Forelimb muscle (tissue), 1 donor: ENCODE data around the gene FASTKD2. TPM values are rescaled to one million over a fixed set of nuclear protein-coding genes. Genes with fewer than 3 reads are reported as not detected.
A peak's percentile ranks its signal among the peaks of the same experiment; 100 is the strongest.

ENCODE experiments used
- DNase-seq: peaks from one replicate; pipeline ENCODE4 v3.0.0-alpha.2; 2013; ENCODE audit warnings: low read depth
- polyA plus RNA-seq: library from polyadenylated mRNA; unstranded; fragments of 120-200 nt; gene quantifications from one replicate; pipeline ENCODE4 v1.2.1, GENCODE V29; 2013; ENCODE audit not compliant: insufficient read length

Gene FASTKD2
- 23.7 TPM for polyA plus RNA-seq

DNA sequence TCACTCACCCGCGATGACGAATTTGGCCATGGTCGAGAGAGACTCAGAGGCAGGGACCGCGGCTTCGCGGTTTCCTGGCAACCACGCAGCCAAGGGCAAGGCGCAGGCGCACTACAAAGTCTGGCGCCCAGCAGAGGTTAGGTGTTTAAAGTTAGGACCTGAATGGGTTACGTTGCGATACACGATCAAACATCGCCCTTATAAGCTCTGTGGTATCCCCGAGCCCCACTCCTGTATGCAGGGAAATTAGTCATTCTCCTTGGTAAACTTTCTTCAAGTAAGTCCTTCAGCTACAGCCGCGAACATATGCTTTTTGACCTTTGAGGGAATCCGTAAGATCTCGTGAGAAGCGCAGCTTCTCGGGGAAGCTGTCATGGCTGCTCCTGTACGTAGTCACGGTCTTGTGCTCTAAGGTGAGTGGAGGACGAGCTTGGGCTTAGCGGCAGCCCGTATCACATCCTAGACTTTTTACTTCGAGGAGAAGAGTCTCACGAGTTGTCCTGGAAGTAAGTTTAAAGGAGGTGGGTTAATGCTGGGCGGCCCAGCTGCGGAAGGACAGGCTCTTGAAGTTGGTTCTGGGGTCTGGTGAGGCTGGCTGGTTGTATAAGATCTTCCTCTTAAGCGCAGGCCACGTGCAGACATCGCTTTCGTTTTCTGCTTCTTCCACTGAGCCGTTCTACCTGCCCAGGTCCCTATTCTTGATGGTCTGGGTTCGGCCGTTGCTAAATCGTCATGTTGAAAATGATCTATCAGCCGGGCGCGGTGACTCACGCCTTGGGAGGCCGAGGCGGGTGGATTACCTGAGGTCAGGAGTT lies at the start of gene FASTKD2, which contains the start of gene MDH1B:
Gene FASTKD2, plus strand, starts transcription at position 365 of the 815 bp plus-strand sequence. CDS start 1,088 bp downstream, outside the sequence.
Gene MDH1B, minus strand, starts transcription at position 87 of the 815 bp plus-strand sequence. Its CDS starts 57 bp downstream, at position 30.
- DNase-seq = peak; percentile 97

DNA sequence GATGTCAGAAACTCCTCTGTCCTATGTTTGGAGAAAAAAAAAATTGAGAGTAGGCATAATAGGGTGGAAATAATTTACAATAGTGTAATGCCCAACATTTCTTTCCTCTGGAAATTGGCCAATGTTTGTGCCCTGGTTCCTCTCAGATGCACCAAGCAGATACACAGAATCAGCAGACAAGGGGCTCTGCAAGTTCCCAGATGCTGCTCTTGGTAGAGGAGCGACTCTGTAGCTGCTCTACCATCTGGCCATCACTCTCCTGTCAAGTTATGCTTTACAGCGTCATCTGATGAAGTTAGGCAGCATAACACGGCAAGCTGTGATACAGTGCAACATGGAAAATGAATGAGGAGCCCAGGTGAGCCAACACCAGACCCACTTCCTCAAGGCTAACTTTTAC lies 48.8 kb upstream of the FASTKD2 start:
- no peak for DNase-seq

DNA sequence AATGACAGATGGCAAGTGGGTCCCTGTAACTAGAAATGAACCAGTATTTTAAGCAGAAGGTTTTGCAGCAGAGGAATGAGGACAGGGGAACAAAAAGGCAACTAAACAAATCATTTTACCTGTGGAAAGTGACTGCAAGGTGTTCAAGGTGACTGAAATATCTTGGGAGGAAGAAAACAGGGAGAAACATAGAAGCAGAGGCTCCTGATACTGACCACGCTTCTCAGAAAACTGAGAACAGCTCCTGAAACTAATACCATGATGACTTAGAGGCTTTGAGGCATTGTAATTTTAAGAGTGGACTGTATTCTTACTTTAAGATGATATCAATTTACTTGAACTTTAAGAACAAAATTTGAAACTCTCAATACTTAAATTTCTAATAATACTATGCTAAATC lies 47.1 kb upstream of the FASTKD2 start, which contains the start of gene DYTN:
Gene DYTN, minus strand, starts transcription at position 101 of the 400 bp plus-strand sequence. CDS start 117 bp downstream, outside the sequence.
- DNase-seq = no peak

DNA sequence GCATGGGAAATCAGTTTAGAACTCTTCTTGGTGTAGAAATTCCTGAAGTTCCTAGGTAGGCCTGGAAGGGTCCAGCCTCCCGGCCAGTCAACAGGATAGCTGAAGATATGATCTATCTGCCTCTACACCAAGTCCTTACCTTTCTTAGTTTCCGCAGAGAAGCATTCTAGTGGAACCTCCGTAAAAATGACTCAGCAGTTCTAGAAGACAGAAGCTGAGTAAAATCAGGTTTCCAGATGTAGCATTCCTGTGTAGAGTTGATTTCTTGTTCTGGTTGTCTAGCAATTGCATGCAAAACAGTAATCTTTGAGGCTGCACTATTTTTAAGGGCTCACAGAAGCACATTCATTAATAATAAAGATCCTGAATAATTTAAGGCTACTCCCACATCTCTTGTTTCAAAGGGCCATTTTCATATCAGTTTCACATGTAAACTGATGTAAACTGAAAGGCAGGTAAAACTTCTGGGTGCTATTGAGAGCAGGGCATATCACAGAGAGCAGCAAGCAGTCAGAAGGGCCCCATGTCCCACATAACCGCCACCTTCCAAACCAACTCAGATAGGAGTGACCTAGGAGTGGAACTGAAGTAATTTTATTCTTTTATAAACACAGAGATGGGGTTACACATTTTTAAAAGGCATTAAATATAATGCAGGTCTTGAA lies 44.0 kb upstream of the FASTKD2 start:
- DNase-seq = no peak

DNA sequence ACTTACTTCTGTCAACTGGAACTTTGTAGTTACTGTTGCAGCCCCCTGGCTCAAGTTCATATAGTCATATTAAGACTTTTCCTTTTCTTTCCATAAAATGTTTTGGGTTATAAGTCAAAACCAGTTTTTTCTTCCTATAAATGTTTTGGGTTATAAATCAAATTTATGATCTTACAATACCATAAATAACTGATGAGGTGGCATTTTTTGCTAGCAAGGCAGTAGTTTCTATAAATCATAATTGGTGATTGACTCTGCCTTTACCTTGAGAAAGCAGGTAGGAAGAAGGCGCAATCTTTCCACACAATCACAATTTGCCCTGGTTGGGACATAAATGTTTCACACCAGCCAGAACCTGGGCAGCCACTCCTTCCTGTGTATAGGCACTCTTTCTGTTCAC lies 42.1 kb upstream of the FASTKD2 start:
- no peak for DNase-seq

DNA sequence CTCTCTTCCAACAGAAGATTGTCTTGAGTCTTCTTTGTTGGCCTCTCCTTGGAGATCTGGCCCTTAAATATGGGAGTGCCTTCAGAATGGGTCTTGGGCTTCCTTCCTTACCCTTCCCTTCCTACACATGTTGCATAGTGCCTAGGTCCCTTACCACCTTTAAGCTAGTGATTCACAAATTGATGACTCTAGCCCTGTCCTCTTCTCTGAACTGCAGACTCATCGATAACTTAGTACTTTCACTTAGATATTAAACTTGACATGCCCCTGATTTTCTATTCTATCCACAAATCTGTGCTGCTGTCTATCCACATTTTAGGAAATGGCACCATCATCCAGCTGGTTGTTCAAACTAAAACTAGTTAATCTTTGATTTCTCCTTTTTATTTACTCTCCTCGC lies 38.1 kb upstream of the FASTKD2 start:
- no peak for DNase-seq

DNA sequence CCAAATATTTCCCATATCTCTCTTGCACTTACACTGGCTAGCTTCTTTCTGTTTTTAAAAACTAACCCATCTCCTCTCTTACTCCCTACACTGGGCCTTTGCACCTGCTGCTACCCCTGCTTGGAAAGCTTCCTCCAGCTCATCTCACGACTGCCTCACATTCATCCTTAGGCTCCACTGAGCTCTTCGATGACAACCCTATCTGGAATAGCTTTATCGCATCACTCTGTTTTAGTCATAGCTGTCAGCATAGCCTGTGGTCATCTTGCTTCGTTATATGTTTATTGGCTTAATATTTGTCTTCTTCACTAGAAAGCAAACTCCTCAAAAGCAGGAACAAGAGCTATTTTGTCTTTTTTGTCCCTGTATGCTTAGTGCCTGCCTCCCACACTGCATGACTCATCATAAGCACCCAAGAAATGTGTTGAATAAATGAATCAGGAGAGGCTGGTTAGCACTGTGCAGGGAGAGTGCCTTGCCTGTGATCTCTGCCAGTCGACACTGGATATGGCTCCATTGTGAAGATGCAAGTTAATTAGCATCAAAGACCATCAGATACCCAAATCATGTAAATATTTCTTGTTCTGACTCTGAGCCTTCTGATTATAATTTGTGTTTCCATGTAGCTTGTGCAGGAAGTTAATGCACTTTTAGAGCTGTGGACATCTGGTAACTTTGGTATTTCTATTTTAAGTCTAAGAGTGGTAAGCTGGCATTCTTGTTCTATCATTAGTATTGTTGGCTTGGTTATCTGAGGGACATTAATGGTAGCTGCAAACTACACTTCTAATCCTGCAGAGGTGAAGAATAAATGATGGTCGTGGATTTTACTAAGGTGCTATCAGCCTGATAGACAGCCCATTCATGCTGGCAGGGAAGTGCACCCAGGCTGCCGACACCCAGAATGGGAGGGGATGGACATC lies 36.9 kb upstream of the FASTKD2 start:
- no peak for DNase-seq

DNA sequence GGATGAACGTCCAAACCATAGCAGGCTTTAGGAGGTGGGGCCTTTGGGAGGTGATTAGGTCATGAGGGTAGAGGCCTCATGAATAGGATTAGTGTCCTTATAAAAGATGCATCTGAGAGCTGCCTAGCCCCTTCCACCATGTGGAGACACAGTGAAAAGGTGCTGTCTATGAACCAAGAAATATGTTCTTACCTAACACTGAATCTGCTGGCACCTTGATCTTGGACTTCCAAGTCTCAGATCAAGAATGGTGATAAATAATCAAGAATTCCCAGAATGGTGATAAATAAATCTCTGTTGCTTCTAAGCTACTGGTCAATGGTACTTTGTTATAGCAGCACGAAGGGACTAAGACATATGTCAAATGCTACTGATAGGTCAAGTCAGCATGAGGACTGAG lies 32.1 kb upstream of the FASTKD2 start:
- DNase-seq = no peak

DNA sequence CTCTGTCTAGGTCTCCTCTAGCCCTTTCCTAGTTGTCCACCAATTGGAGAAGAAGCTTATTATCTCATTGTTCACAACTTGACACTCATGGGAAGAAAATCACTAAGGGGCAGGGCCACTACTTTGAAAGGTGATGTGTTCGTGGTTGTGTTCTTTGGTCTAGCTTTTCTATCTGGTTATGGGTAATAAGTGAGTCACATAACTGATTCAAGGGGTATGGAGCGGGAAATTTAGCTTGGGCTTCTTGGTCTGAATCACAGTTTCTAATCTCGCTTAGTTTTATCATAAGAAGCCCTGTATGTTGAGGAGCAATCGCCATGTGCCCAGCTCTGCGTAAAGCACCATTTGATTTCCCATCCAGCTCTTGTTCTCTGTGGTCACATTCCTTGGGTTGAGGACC lies 28.5 kb upstream of the FASTKD2 start:
- no peak for DNase-seq

DNA sequence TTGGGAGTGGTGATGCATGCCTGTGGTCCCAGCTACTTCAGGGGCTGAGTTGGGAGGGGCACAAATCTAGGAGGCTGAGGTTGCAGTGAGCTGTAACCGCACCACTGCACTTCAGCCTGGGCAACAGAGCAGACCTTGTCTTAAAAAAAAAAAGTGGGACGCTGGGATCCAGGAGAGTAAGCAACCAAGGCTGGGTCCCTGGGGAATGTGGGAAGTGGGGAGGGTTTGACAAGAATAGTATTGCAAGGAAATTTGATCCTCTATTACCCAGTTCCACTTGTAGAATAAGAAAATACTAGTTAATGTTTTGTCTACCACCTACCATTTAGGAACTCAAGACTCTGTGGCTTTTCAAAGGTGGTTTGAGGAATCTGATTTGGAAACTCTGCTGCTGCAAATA lies 26.1 kb upstream of the FASTKD2 start:
- DNase-seq = no peak

DNA sequence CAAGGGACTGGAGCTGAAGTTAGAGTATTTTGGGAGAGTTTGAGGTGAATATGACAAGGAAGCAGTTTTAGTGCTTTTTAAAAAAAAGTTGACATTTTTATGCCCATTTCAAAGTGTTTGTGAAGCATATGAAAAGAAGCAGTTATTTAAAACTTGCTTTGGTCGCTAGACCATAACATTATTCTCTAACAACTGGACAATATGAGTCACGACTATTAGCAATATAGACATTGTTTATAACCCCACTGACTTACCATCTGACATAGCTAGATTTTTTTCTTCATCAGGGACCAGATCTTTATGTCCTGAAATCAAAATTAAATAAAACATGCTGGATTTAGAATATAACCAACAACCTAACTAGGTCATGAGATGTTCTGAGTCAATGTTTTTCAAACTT lies 24.6 kb upstream of the FASTKD2 start:
- no peak for DNase-seq

DNA sequence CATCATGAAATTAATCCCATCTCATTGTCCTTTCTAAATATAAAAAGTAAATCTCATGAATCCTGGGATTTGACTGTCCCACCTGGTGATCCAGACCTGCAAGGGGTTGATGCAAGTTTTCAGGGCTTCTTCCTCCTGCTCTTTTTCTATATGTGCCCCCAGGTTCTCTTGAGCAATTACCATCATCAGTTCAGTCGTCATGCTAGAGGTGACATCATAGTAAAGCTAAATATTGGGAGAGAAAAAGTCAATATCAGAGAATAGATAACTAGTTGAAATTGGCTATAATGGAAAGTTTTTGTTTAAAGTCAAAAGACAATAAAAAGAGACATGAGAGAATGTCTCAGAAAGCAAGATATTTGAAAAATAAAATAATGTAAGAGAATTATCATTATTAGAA lies 8.6 kb upstream of the FASTKD2 start:
- DNase-seq = no peak

DNA sequence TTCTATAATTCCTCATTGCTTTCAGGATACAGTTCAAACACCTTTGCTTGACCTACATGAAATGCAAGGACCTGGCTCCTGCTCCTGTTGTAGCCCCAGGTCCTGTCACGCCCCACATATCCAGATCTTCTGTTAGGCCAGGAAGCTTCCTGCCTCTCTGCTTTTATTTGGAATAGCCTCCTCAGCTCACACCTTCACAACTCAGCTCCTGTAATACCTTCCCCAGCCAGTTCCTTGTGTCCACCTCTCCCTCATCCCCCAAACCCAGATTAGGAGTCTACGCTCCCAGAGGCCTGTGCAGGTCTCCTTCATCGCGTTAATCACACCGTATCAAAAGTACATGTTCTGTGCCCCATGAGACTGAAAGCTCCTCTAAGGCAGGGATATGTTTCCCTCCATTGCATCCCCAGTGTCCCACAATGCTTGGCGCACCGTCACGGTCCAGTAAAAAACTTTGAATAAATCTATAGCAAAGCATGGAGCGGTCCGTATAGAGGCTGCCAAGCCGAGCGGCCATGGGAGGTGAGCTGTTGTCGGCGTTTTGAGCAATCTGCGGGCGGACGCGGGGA lies 649 bp upstream of the FASTKD2 start:
- DNase-seq = no peak

DNA sequence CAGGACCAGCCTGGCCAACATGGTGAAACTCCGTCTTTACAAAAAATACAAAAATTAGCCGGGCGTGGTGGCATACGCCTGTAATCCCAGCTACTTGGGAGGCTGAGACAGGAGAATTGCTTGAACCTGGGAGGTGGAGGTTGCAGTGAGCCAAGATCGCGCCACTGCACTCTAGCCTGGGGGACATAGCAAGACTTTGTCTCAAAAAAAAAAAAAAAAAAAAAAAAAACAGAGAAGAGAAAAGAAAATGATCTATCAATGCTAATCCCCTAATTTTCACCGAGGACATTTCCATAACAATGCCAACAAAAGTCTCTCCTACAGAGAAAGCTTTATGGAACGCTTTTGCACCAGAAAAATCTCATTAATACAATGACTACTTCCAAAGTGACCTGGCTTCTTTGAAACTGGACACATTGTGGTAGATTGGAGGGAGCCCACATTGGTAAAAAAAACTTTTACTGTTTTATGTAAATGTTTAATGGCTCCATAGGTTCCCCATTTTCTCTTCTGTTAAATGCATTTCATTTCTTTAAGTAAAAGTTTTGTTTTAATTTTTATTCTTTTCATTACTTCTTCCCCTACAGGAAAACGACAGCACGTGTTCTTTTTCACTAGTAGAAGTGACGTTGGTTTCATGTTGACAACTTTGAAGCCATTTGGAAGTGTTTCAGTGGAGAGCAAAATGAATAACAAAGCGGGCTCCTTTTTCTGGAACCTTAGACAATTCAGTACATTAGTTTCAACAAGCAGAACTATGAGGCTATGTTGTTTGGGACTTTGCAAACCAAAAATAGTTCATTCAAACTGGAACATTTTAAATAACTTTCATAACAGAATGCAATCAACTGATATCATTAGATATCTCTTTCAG lies 888 bp downstream of the FASTKD2 start:
- no peak for DNase-seq

DNA sequence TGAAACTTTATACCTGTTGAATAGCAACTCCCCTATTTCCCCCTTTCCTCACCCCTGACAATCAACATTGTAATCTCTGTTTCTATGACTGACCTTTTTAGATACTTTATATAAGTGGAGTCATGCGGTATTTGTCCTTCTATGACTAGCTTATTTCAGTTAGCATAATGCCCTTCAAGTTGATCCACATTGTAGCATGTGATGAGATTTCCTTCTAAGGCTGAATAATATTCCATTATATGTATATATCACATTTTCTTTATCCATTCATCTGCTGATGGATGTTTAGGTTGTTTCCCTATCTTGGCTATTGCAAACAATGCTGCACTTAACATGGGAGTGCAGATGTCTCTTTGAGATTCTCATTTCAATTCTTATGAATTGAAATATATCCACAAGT lies 9.5 kb downstream of the FASTKD2 start:
- DNase-seq = no peak

DNA sequence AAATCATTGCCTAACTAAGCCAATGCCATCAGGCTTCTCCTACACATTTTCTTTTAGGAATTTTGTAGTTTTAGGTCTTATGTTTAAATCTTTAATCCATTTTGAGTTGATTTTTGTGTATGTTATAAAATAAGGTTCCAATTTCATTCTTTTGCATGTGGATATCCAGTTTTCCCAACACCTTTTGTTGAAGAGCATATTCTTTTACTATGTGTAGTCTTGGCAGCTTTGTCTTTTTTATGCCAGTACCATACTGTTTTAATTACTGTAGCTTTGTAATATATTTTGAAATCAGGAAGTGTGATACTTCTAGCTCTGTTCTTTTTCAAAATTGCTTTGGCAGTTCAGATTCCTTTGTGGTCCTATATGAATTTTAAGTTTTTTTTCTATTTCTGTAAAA lies 11.0 kb downstream of the FASTKD2 start:
- DNase-seq = no peak

DNA sequence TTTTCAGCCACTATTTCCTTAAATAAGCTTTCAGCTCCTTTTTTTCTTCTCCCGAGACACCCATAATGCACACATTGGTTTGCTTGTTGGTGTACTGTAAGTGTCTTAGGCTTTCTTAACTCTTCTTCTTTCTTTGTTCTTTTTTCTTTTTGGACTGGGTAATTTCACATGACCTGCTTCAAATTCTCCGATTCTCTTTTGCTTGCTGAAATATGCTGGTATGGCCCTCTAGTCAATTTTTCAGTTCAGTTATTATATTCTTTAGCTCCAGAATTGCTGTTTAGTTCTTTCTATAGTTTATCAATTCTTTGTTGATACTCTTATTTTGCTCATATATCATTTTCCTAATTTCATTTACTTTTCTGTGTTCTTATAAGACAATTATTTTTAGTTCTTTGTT lies 15.3 kb downstream of the FASTKD2 start:
- no peak for DNase-seq

DNA sequence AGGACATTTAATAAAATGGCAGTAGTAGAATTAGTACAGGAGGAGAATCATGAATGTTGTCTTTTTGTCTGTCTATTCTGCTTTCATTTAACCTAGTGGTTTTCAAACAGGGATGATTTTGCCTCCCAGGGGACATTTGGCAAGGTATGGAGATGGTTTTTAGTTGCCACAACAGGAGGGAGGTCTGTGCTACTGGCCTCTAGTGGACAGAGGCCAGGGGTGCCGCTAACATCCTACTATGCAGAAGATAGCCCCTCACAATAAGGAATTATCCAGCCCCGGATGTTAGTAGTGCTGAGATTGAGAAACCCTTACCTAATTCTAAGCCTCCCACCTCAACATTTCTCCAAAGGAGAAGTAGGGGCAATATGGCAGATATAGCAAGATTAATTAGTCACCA lies 18.3 kb downstream of the FASTKD2 start:
- no peak for DNase-seq

DNA sequence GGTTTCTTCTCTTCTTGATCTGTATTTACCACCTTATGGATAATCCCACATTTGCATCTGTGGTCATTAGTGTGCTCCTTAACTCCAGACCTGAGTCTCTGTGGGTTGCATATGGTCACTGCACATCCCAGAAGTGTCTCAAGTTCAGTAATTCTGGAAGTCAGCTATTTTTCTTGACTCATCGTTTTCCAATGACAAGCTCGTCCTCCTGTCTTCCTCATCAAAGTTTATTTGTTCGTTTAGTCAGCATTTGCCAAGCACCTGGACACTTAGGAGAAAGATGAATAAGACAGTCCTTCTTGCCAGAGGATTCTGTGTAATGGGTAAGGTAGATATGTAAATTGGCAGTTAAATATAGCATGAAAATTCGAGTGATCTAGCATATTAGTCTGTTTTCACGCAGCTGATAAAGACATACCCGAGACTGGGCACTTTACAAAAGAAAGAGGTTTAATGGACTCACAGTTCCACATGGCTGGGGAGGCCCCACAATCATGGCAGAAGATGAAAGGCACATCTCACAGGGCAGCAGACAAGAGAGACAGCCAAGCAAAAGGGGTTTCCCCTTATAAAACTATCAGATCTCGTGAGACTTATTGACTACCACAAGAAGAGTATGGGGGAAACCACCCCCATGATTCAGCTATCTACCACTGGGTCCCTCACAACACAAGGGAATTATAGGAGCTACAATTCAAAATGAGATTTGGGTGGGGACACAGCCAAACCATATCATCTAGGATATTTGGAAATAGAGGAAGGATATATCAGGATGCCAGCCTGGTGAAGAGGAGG lies 19.4 kb downstream of the FASTKD2 start:
- no peak for DNase-seq
